Gastroesophageal sphincter (tissue), 4 donors: ENCODE results near the gene GCK. TPM values are rescaled to one million over a fixed set of nuclear protein-coding genes. Genes with fewer than 3 reads are reported as not detected.

Source experiments
- ATAC-seq: fragments of 150-250 bp; one replicate; pipeline ENCODE4 v1.9.1; 2016; ENCODE audit warnings: mild to moderate bottlenecking, moderate library complexity
- H3K27ac ChIP-seq, 4 donors: fragments of 200-600 bp; sonication (generic) in 3 of 4; 1 replicate in 3 of 4; 2 replicates in 1 of 4; pipeline ENCODE4 v1.5.1; 2016 to 2019
- H3K27me3 ChIP-seq: fragments of 200-600 bp; sonication (generic); one replicate; pipeline ENCODE4 v1.5.1; 2019
- H3K36me3 ChIP-seq, 2 donors: fragments of 200-600 bp; sonication (generic); one replicate each; pipeline ENCODE4 v1.5.1; 2019; ENCODE audit warnings: control low read depth in 1 of 2
- H3K4me1 ChIP-seq, 3 donors: fragments of 200-600 bp; sonication (generic); 1 replicate in 2 of 3; 2 replicates in 1 of 3; pipeline ENCODE4 v1.5.1; 2016 to 2019; ENCODE audit warnings: control low read depth in 2 of 3
- H3K4me3 ChIP-seq, 2 donors: fragments of 200-600 bp; sonication (generic); one replicate each; pipeline ENCODE4 v1.5.1; 2019; ENCODE audit warnings: mild to moderate bottlenecking in 1 of 2, moderate library complexity in 1 of 2
- H3K9me3 ChIP-seq, 3 donors: fragments of 200-600 bp; sonication (generic); one replicate each; pipeline ENCODE4 v1.5.1; 2017 to 2019; ENCODE audit warnings: control low read depth in 2 of 3
- EP300 ChIP-seq: sonication (generic); formaldehyde crosslinking; IDR thresholded peaks from one replicate; pipeline ENCODE4 v1.6.1; 2017; ENCODE audit warnings: antibody characterized with exemption, mild to moderate bottlenecking
- POLR2A ChIP-seq, 2 donors: fragments of 450-650 bp; IDR thresholded peaks; one replicate each; pipeline ENCODE4 v1.6.1; 2017; ENCODE audit warnings: antibody characterized with exemption in 2 of 2, mild to moderate bottlenecking in 2 of 2, moderate library complexity in 1 of 2
- POLR2AphosphoS5 ChIP-seq: sonication (generic); formaldehyde crosslinking; IDR thresholded peaks from one replicate; pipeline ENCODE4 v1.6.1; 2017; ENCODE audit warnings: antibody characterized with exemption
- WGBS, 2 donors: methylation state at CpG; one replicate each; pipeline ENCODE4 v1.1.5; 2018; ENCODE audit warnings: low coverage in 1 of 2; 5-methylcytosine and 5-hydroxymethylcytosine counted together
- total RNA-seq, 4 donors: library from RNA; depleted of rRNA; stranded (reverse); fragments of >200 nt; gene quantifications; one replicate each; pipeline ENCODE4 v1.1.0, GENCODE V29; 2016
- TF ChIP-seq, protein P1 (sequence below), 4 experiments: fragments of 200-600 bp in 2 of 4; fragments of 450-650 bp in 2 of 4; sonication (generic) in 1 of 4; IDR thresholded peaks; one replicate each; pipeline ENCODE4 v1.5.1; 2017 to 2019; ENCODE audit warnings: antibody characterized with exemption in 4 of 4, mild to moderate bottlenecking in 2 of 4, moderate library complexity in 2 of 4

Gene GCK
- total RNA-seq, 4 donors from 2014 or later: 0.31 to 4.2 (median 0.54) TPM; not detected in 1

DNA sequence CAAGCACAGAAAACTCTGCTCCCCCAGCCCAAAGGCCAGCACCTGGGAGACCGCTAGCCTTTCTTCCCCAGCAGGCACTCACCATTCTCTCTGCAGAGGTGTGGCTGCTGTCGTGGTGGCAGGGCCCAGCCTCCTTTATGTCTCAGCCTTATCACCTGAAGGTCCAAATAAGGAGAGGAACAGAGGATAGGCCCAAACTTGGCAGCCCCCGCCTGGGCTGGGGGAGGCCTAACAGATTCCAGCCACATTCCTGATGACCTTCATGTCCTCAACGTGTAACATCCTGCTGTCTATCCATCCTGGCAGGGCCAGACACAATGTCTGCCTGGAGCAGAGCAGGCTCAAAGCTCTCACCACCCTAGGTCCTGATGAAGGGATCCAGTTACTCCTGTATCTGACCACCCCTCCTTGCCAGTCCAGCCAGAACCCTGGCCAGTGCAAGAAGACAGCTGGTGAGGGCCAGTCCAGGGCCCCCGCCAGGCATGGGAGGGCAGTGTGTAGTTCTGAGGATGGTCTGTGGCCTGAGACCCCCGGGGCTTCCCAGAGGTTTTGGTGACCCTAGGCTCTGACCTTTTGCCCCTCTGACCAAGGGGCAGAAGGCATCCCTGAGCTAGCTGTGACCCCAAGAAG, 47.9 kb downstream of the GCK start, which contains the start of gene MYL7:
TSS of gene MYL7 (minus strand) at position 112 of the 630 bp plus-strand sequence. CDS start at position 85, 27 bp downstream.
- TF ChIP-seq EP300: no peak
- TF ChIP-seq, protein P1, sequence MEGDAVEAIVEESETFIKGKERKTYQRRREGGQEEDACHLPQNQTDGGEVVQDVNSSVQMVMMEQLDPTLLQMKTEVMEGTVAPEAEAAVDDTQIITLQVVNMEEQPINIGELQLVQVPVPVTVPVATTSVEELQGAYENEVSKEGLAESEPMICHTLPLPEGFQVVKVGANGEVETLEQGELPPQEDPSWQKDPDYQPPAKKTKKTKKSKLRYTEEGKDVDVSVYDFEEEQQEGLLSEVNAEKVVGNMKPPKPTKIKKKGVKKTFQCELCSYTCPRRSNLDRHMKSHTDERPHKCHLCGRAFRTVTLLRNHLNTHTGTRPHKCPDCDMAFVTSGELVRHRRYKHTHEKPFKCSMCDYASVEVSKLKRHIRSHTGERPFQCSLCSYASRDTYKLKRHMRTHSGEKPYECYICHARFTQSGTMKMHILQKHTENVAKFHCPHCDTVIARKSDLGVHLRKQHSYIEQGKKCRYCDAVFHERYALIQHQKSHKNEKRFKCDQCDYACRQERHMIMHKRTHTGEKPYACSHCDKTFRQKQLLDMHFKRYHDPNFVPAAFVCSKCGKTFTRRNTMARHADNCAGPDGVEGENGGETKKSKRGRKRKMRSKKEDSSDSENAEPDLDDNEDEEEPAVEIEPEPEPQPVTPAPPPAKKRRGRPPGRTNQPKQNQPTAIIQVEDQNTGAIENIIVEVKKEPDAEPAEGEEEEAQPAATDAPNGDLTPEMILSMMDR (IDR thresholded peaks at IDR 0.05): no peak
- TF ChIP-seq POLR2AphosphoS5: no peak
- TF ChIP-seq POLR2A (IDR thresholded peaks at IDR 0.05): no peak
- Histone ChIP-seq H3K4me1 (peaks cover 0 to 14% (median 10%) of the 10 kb centered on the region in 3 donors), H3K27me3 (peaks cover 19% of the 10 kb centered on the region), H3K4me3 (no peak within 1 kb of the TSS), H3K9me3 (no peaks in the 10 kb centered on the region), H3K27ac (no peak within 1 kb of the TSS), H3K36me3 (no peaks in the 10 kb centered on the region)
- 80 to 100% methylated on average over 1 of the region's 6 CpGs for WGBS, 2 donors
- ATAC-seq: no peak

DNA sequence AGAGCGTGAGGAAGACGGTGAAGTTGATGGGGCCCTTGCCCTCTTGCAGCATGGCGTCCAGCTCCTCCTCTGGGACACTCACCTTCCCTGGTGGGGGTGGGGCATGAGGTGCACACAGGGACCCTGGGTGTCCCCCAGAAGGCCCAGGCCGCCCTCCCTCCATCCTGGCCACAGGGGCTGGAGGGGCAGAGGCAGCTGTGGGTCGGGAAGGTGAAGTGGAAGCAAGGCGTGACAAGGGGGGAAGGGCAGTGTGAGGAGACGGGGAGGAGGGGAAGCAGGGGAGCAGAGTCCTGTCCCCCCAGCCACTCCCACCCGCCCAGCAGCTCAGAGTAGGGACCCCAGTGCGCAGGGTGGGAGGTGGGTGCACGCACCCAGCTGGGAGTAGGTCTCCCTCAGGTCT, 48.9 kb downstream of the GCK start:
- no CpG with 5 or more reads among the region's 10 CpGs for WGBS, 2 donors
- peaks cover 9% of the 10 kb centered on the region for H3K27me3 ChIP-seq
- H3K4me1 ChIP-seq: peaks cover 0 to 4% (median 3%) of the 10 kb centered on the region in 3 donors
- TF ChIP-seq POLR2A (IDR thresholded peaks at IDR 0.05) (no peak), POLR2AphosphoS5 (no peak), EP300 (no peak)
- TF ChIP-seq, protein P1 (IDR thresholded peaks at IDR 0.05): no peak
- H3K9me3 ChIP-seq: no peaks in the 10 kb centered on the region
- H3K36me3 ChIP-seq: no peaks in the 10 kb centered on the region
- no peak for ATAC-seq
- no peak overlapping the region for H3K4me3 ChIP-seq
- H3K27ac ChIP-seq: no peak overlapping the region

DNA sequence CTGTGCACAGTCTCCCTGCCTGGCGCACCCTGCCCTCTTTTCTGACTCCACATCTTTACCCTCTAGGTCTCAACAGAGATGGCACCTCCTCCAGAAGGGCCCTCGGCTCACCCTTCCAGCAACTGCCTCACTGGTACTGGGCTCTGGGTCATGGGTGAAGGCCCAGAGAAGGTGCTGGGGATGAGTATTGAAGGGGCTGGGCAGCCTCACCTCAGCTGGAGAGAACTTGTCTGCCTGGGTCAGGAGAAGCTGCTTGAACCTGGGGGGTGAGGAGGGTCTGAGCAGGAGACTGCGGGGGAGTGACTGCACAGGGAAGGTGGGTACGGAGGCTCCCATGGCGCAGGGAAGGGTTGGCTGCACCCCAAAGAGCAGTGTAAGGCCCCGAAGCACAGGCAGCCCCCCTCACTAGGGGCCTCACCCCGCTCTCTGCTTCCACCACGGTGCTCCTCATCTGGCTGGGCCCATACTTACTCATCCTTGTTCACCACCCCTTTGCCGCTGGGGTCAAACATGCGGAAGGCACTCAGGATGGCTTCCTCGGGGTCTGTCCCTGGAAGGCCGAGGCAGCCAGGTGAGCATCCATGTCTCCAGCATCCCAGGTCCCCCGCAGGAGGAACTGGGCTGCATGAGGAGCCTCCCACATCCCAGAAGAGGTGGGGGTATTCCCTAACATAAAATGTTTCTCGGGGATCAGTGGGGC, 49.8 kb downstream of the GCK start:
- H3K9me3 ChIP-seq: no peaks in the 10 kb centered on the region
- H3K27me3 ChIP-seq: peaks cover under 1% of the 10 kb centered on the region
- no peak for ATAC-seq
- no peaks in the 10 kb centered on the region for H3K36me3 ChIP-seq
- H3K4me3 ChIP-seq: no peak overlapping the region
- no peak overlapping the region for H3K27ac ChIP-seq
- H3K4me1 ChIP-seq: no peaks in the 10 kb centered on the region
- no CpG with 5 or more reads among the region's 14 CpGs for WGBS, 2 donors
- TF ChIP-seq EP300 (no peak), POLR2A (IDR thresholded peaks at IDR 0.05) (no peak), POLR2AphosphoS5 (no peak)
- TF ChIP-seq, protein P1 (IDR thresholded peaks at IDR 0.05): no peak

DNA sequence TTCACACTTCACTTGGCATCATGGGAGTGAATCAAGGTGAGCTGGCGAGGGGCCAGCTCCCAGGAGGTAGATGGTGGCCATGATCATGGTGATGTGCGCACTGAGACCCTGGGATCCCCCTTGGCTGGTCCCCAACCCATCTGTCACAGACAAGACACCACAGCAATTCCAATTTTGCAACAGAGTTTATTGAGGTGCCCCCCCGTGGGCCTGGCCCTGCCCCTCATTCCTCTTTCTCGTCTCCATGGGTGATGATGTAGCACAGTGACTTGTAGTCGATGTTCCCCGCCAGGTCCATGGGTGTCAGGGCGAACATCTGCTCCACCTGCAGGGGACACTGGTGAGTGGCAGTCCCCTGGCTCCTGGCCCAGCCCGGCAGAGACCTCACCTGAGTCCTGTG, 50.5 kb downstream of the GCK start:
- H3K4me1 ChIP-seq: no peaks in the 10 kb centered on the region
- 100% methylated on average over 2 of the region's 8 CpGs; no CpG with 5 or more reads in 1 of the 2 donors for WGBS, 2 donors
- no peak overlapping the region for H3K27ac ChIP-seq
- TF ChIP-seq EP300 (no peak), POLR2AphosphoS5 (no peak), POLR2A (IDR thresholded peaks at IDR 0.05) (no peak)
- TF ChIP-seq, protein P1 (IDR thresholded peaks at IDR 0.05): no peak
- H3K9me3 ChIP-seq: no peaks in the 10 kb centered on the region
- no peaks in the 10 kb centered on the region for H3K36me3 ChIP-seq
- no peak for ATAC-seq
- H3K4me3 ChIP-seq: no peak overlapping the region
- H3K27me3 ChIP-seq: no peaks in the 10 kb centered on the region
